Motor neuron (in vitro differentiated cells): ENCODE measurements around the gene GPR137. TPM values are rescaled to one million over a fixed set of nuclear protein-coding genes. Genes with fewer than 3 reads are reported as not detected.

Experiments
- ATAC-seq, 8 experiments: fragments of 200-7000 bp; cut with Tn5 transposase; replicated peaks in 6 of 8; 2 replicates each; pipeline ENCODE4 v1.8.0; 2021; ENCODE audit warnings: mild to moderate bottlenecking in 8 of 8, moderate library complexity in 8 of 8
- H3K27ac ChIP-seq, 2 donors: fragments of 250-450 bp; sonication (Bioruptor Pico); 2 replicates each; pipeline ENCODE4 v1.9.0; 2021; ENCODE audit warnings: antibody characterized with exemption in 2 of 2, mild to moderate bottlenecking in 2 of 2, moderate library complexity in 1 of 2
- H3K4me1 ChIP-seq, 2 donors: fragments of 250-450 bp; sonication (Bioruptor Pico); replicated peaks in 1 of 2; 2 replicates each; pipeline ENCODE4 v1.6.1; 2021; ENCODE audit warnings: antibody characterized with exemption in 2 of 2, mild to moderate bottlenecking in 2 of 2, moderate library complexity in 1 of 2
- H3K4me3 ChIP-seq, 5 donors: fragments of 250-450 bp; sonication (Bioruptor Pico); 2 replicates each; pipeline ENCODE4 v1.9.0; 2021; ENCODE audit warnings: antibody characterized with exemption in 5 of 5, mild to moderate bottlenecking in 5 of 5, moderate library complexity in 4 of 5
- WGBS, 10 experiments: fragments of 450-650 bp; shearing (Covaris generic); methylation state at CpG; one replicate each; pipeline ENCODE4 v1.0.0; 2022; 5-methylcytosine and 5-hydroxymethylcytosine counted together
- in situ Hi-C, 9 experiments: fragments of 400-800 bp; cut with MboI; loops; one replicate each; pipeline ENCODE4 v1.15.0; 2021; ENCODE audit warnings: low sequenced_read_pairs in 9 of 9, low pct_unique_long_range_greater_than_20kb in 2 of 9; ENCODE audit not compliant: unreplicated experiment in 9 of 9
- total RNA-seq, 8 experiments: library from RNA; unstranded; fragments of 300-600 nt; gene quantifications; 2 replicates each; pipeline versions ENCODE4 v1.2.3 to v1.2.4, GENCODE V29; 2022

GPR137 gene
- total RNA-seq, 8 experiments from 2014 or later: 18.9 to 37.6 (median 22.5) TPM

- no peak overlapping the region for H3K27ac ChIP-seq
- in situ Hi-C loops: no loop called here
- H3K4me1 ChIP-seq: peaks cover 13 to 17% of the 10 kb centered on the region in 2 donors
- WGBS, 10 experiments: 100% methylated on average over 1 of the region's 9 CpGs; no CpG with 5 or more reads in 9 of the 10 experiments
- no peak overlapping the region for H3K4me3 ChIP-seq
- no peak for ATAC-seq
Measured at GRCh38 chr11:64288353-64288750, 2.7 kb downstream of the GPR137 start.

- no peak overlapping the region for H3K27ac ChIP-seq
- WGBS, 10 experiments: 36% methylated on average over 2 of the region's 13 CpGs; no CpG with 5 or more reads in 9 of the 10 experiments
- in situ Hi-C loops: no loop called here
- peaks cover 9 to 11% of the 10 kb centered on the region in 2 donors for H3K4me1 ChIP-seq
- ATAC-seq: no peak
- H3K4me3 ChIP-seq: no peak overlapping the region
Measured at GRCh38 chr11:64289002-64289564, 3.4 kb downstream of the GPR137 start.

- in situ Hi-C loops: no loop called here
- 0 to 100% (median 49%) methylated on average over 1 to 3 of the region's 10 CpGs; no CpG with 5 or more reads in 2 of the 10 experiments for WGBS, 10 experiments
- ATAC-seq: no peak
- Histone ChIP-seq H3K4me3 (peak overlapping the region in 4 of 5 donors; percentile 29 to 39 (median 36)), H3K27ac (no peak overlapping the region), H3K4me1 (peaks cover 9 to 11% of the 10 kb centered on the region in 2 donors)
Measured at GRCh38 chr11:64290352-64291261, 5.0 kb downstream of the GPR137 start.

GRCh38 chr11:64291262-64291751 is 5.7 kb downstream of the GPR137 start, which contains the start of gene KCNK4:
TSS of gene KCNK4 (plus strand) at chr11:64291302. CDS start at chr11:64293019, 1,717 bp downstream.
- H3K4me1 ChIP-seq: peaks cover 7 to 8% of the 10 kb centered on the region in 2 donors
- ATAC-seq: peak in 4 of 8 experiments; percentile 3 to 22 (median 6)
- no peak within 1 kb of the TSS for H3K27ac ChIP-seq
- in situ Hi-C loops: no loop called here
- no CpG with 5 or more reads among the region's 45 CpGs for WGBS, 10 experiments
- H3K4me3 ChIP-seq: peak within 1 kb of the TSS; percentile 29 to 39 (median 34)

- peaks cover 3 to 4% of the 10 kb centered on the region in 2 donors for H3K4me1 ChIP-seq
- in situ Hi-C loops: no loop called here
- H3K4me3 ChIP-seq: peak overlapping the region; percentile 29 to 39 (median 34)
- WGBS, 10 experiments: 0% methylated on average over 2 of the region's 96 CpGs; no CpG with 5 or more reads in 8 of the 10 experiments
- no peak overlapping the region for H3K27ac ChIP-seq
- peak; percentile 38 to 70 (median 57) for ATAC-seq
Measured at GRCh38 chr11:64291752-64292459, 6.3 kb downstream of the GPR137 start.

- WGBS, 10 experiments: 13 to 100% (median 91%) methylated on average over 2 to 7 of the region's 42 CpGs; no CpG with 5 or more reads in 7 of the 10 experiments
- H3K27ac ChIP-seq: no peak overlapping the region
- in situ Hi-C loops: no loop called here
Measured at GRCh38 chr11:64292460-64293254, 7.0 kb downstream of the GPR137 start.

GRCh38 chr11:64294774-64295173 is 9.1 kb downstream of the GPR137 start:
- no peak overlapping the region for H3K27ac ChIP-seq
- WGBS, 10 experiments: 0 to 80% (median 60%) methylated on average over 1 of the region's 3 CpGs; no CpG with 5 or more reads in 7 of the 10 experiments
- no peak overlapping the region for H3K4me3 ChIP-seq
- H3K4me1 ChIP-seq: peaks cover 3 to 20% of the 10 kb centered on the region in 2 donors
- in situ Hi-C loops: no loop called here
- ATAC-seq: peak in 1 of 8 experiments; percentile 4

More at GRCh38 chr11:64292460-64293254, 7.0 kb downstream of the GPR137 start:
- ATAC-seq: peak in 6 of 8 experiments; percentile 12 to 43 (median 36)
- peak overlapping the region; percentile 29 to 39 (median 34) for H3K4me3 ChIP-seq
- H3K4me1 ChIP-seq: peaks cover 3 to 10% of the 10 kb centered on the region in 2 donors

GRCh38 chr11:64295760-64296159 is 10.1 kb downstream of the GPR137 start:
- no peak for ATAC-seq
- 52 to 100% (median 83%) methylated on average over 1 to 2 of the region's 4 CpGs; no CpG with 5 or more reads in 6 of the 10 experiments for WGBS, 10 experiments
- Histone ChIP-seq H3K4me1 (peaks cover 3 to 26% of the 10 kb centered on the region in 2 donors), H3K4me3 (no peak overlapping the region), H3K27ac (no peak overlapping the region)
- in situ Hi-C loops: no loop called here

GRCh38 chr11:64296236-64296635 is 10.6 kb downstream of the GPR137 start:
- H3K4me3 ChIP-seq: no peak overlapping the region
- H3K27ac ChIP-seq: no peak overlapping the region
- H3K4me1 ChIP-seq: peaks cover 1 to 24% of the 10 kb centered on the region in 2 donors
- in situ Hi-C loops: no loop called here
- 0 to 60% (median 8%) methylated on average over 1 of the region's 1 CpG; no CpG with 5 or more reads in 4 of the 10 experiments for WGBS, 10 experiments
- ATAC-seq: peak in 2 of 8 experiments; percentile 7 to 21

- Histone ChIP-seq H3K4me3 (no peak overlapping the region), H3K4me1 (peaks cover 0 to 22% of the 10 kb centered on the region in 2 donors), H3K27ac (no peak overlapping the region)
- ATAC-seq: peak in 1 of 8 experiments; percentile 8
- 4 to 10% (median 10%) methylated on average over 2 to 16 of the region's 34 CpGs; no CpG with 5 or more reads in 5 of the 10 experiments for WGBS, 10 experiments
- in situ Hi-C loops: no loop called here
Measured at GRCh38 chr11:64296830-64297698, 11.4 kb downstream of the GPR137 start.

GRCh38 chr11:64297699-64298358 is 12.2 kb downstream of the GPR137 start:
- Histone ChIP-seq H3K4me1 (peaks cover 0 to 22% of the 10 kb centered on the region in 2 donors), H3K4me3 (no peak overlapping the region), H3K27ac (no peak overlapping the region)
- no peak for ATAC-seq
- in situ Hi-C loops: no loop called here
- WGBS, 10 experiments: 29 to 93% (median 77%) methylated on average over 1 to 15 of the region's 18 CpGs; no CpG with 5 or more reads in 1 of the 10 experiments
